H1 (cell line): ENCODE data around the gene BCAS3. TPM values are rescaled to one million over a fixed set of nuclear protein-coding genes. Genes with fewer than 3 reads are reported as not detected.

Source experiments
- CTCF ChIA-PET: fragments of 300-600 bp; sonication (Branson Sonifier 250); formaldehyde crosslinking; loops from one replicate; lab custom pipeline; 2021; ENCODE audit not compliant: partially characterized antibody; lab: Charles Lee
- POLR2A ChIA-PET: fragments of 300-600 bp; sonication (Branson Sonifier 250); formaldehyde crosslinking; loops from one replicate; lab custom pipeline; 2021; ENCODE audit warnings: inconsistent platforms; ENCODE audit not compliant: partially characterized antibody; lab: Charles Lee
- DNase-seq, 2 experiments: peaks; one replicate each; pipeline versions ENCODE4 v3.0.0 to v3.0.0-alpha.2; 2010 to 2022; ENCODE audit warnings: low spot score in 2 of 2, low read depth in 1 of 2, mixed read lengths in 1 of 2
- FAIRE-seq: peaks from 2 replicates; lab custom pipeline; 2011; peaks lifted over from hg19 to GRCh38; lab: Jason Lieb, UNC
- H2AFZ ChIP-seq: 2 replicates; pipeline ENCODE4 v1.8.1; 2012; ENCODE audit warnings: low read length, inconsistent platforms
- H2AK5ac ChIP-seq: 2 replicates; pipeline ENCODE4 v1.6.1; 2013; ENCODE audit warnings: low read depth, low read length
- H2BK120ac ChIP-seq: replicated peaks from 2 replicates; pipeline ENCODE3; 2013; ENCODE audit warnings: low read depth, low read length, inconsistent platforms
- H2BK12ac ChIP-seq: 2 replicates; pipeline ENCODE4 v1.6.1; 2013; ENCODE audit warnings: low read depth, low read length
- H2BK15ac ChIP-seq: 2 replicates; pipeline ENCODE4 v1.6.1; 2013; ENCODE audit warnings: low read length
- H2BK20ac ChIP-seq: 2 replicates; pipeline ENCODE4 v1.6.1; 2013; ENCODE audit warnings: low read length
- H2BK5ac ChIP-seq: 2 replicates; pipeline ENCODE4 v1.6.1; 2013; ENCODE audit warnings: low read depth, low read length
- H3K14ac ChIP-seq: 2 replicates; pipeline ENCODE4 v1.6.1; 2013; ENCODE audit warnings: inconsistent platforms; ENCODE audit not compliant: insufficient read length
- H3K18ac ChIP-seq: 2 replicates; pipeline ENCODE4 v1.6.1; 2013; ENCODE audit warnings: low read length; ENCODE audit errors: extremely low read depth
- H3K23ac ChIP-seq: 2 replicates; pipeline ENCODE4 v1.6.1; 2013; ENCODE audit warnings: inconsistent platforms; ENCODE audit not compliant: insufficient read length
- H3K23me2 ChIP-seq: 2 replicates; pipeline ENCODE4 v1.6.1; 2013; ENCODE audit warnings: low read depth, low read length
- H3K27ac ChIP-seq: 2 replicates; pipeline ENCODE4 v1.6.1; 2011; ENCODE audit warnings: low read depth, low read length, inconsistent platforms
- H3K27me3 ChIP-seq, 4 experiments: replicated peaks in 1 of 4; 1 replicate in 1 of 4; 2 replicates in 3 of 4; pipeline versions ENCODE4 v1.6.1 to v1.8.1; 2011 to 2013; ENCODE audit warnings: low read length in 3 of 4, mild to moderate bottlenecking in 3 of 4, inconsistent platforms in 2 of 4, mixed read lengths in 2 of 4, moderate library complexity in 1 of 4; ENCODE audit not compliant: control insufficient read depth in 3 of 4, insufficient read depth in 3 of 4; ENCODE audit errors: extremely low read depth in 1 of 4
- H3K36me3 ChIP-seq, 4 experiments: 2 replicates each; pipeline versions ENCODE4 v1.6.1 to v1.8.1; 2011 to 2013; ENCODE audit warnings: mild to moderate bottlenecking in 4 of 4, low read length in 3 of 4, moderate library complexity in 2 of 4, control low read depth in 1 of 4, inconsistent platforms in 1 of 4; ENCODE audit not compliant: insufficient read depth in 4 of 4, control insufficient read depth in 2 of 4
- H3K4ac ChIP-seq: replicated peaks from 2 replicates; pipeline ENCODE3; 2013; ENCODE audit warnings: low read length, low read depth, mixed read lengths, inconsistent platforms; ENCODE audit not compliant: insufficient read length
- H3K4me1 ChIP-seq, 4 experiments: replicated peaks in 1 of 4; 1 replicate in 1 of 4; 2 replicates in 3 of 4; pipeline versions ENCODE4 v1.6.1 to v1.8.1; 2011 to 2013; ENCODE audit warnings: low read length in 3 of 4, inconsistent platforms in 2 of 4, mixed read lengths in 1 of 4; ENCODE audit not compliant: insufficient read depth in 4 of 4, control insufficient read depth in 3 of 4
- H3K4me2 ChIP-seq, 2 experiments: 2 replicates each; pipeline versions ENCODE4 v1.6.1 to v1.8.1; 2011 to 2013; ENCODE audit warnings: low read depth in 2 of 2, low read length in 2 of 2, control low read depth in 1 of 2, inconsistent platforms in 1 of 2, mild to moderate bottlenecking in 1 of 2; ENCODE audit not compliant: insufficient read depth in 1 of 2
- H3K4me3 ChIP-seq, 4 experiments: fragments of 200-600, 300-600 bp in 1 of 4; sonication (generic), shearing (Covaris generic), sonication (Bioruptor Twin) in 1 of 4; 2 replicates each; pipeline versions ENCODE4 v1.5.1 to v1.8.1; 2011 to 2016; ENCODE audit warnings: low read length in 4 of 4, low read depth in 3 of 4, control low read depth in 2 of 4, inconsistent platforms in 2 of 4, mild to moderate bottlenecking in 2 of 4, mixed read lengths in 1 of 4, moderate library complexity in 1 of 4; ENCODE audit not compliant: insufficient read depth in 2 of 4; ENCODE audit errors: extremely low read depth in 1 of 4
- H3K56ac ChIP-seq: replicated peaks from 2 replicates; pipeline ENCODE3; 2013; ENCODE audit warnings: low read depth, mild to moderate bottlenecking, mixed read lengths, low read length, inconsistent platforms; ENCODE audit not compliant: insufficient read length
- H3K79me1 ChIP-seq: 2 replicates; pipeline ENCODE4 v1.6.1; 2013; ENCODE audit warnings: low read depth, low read length, control low read depth
- H3K79me2 ChIP-seq, 2 experiments: 2 replicates each; pipeline versions ENCODE4 v1.6.1 to v1.8.1; 2012 to 2013; ENCODE audit warnings: low read length in 2 of 2, mild to moderate bottlenecking in 2 of 2, inconsistent platforms in 1 of 2; ENCODE audit not compliant: insufficient read depth in 2 of 2, control insufficient read depth in 1 of 2
- H3K9ac ChIP-seq, 4 experiments: replicated peaks in 1 of 4; 1 replicate in 1 of 4; 2 replicates in 3 of 4; pipeline versions ENCODE4 v1.6.1 to v1.8.1; 2011 to 2013; ENCODE audit warnings: low read depth in 3 of 4, low read length in 3 of 4, control low read depth in 2 of 4, mild to moderate bottlenecking in 2 of 4, moderate library complexity in 2 of 4, inconsistent platforms in 1 of 4; ENCODE audit errors: extremely low read depth in 1 of 4
- H3K9me3 ChIP-seq, 2 experiments: 2 replicates each; pipeline versions ENCODE4 v1.6.1 to v1.8.1; 2012 to 2013; ENCODE audit warnings: mild to moderate bottlenecking in 2 of 2, moderate library complexity in 2 of 2, control low read depth in 1 of 2, inconsistent platforms in 1 of 2, low read depth in 1 of 2, low read length in 1 of 2, mixed read lengths in 1 of 2; ENCODE audit not compliant: insufficient read depth in 2 of 2
- H4K20me1 ChIP-seq, 2 experiments: replicated peaks in 1 of 2; 2 replicates each; pipeline versions ENCODE3 to v1.8.1; 2011 to 2013; ENCODE audit warnings: inconsistent platforms in 2 of 2, low read length in 2 of 2, mild to moderate bottlenecking in 1 of 2; ENCODE audit not compliant: insufficient read depth in 2 of 2, control insufficient read depth in 1 of 2
- H4K5ac ChIP-seq: 2 replicates; pipeline ENCODE4 v1.6.1; 2013; ENCODE audit warnings: low read length, low read depth, mixed read lengths, inconsistent platforms; ENCODE audit not compliant: insufficient read length
- H4K8ac ChIP-seq: 2 replicates; pipeline ENCODE4 v1.8.0; 2013; ENCODE audit warnings: mild to moderate bottlenecking, moderate library complexity, low read length, inconsistent platforms; ENCODE audit not compliant: insufficient read depth; ENCODE audit errors: extremely low read depth
- H4K91ac ChIP-seq: replicated peaks from 2 replicates; pipeline ENCODE3; 2013; ENCODE audit warnings: low read length, mixed read lengths, inconsistent platforms; ENCODE audit not compliant: insufficient read length
- BCL11A ChIP-seq, 2 experiments: IDR thresholded peaks; one replicate each; pipeline ENCODE4 v1.6.1; 2011; ENCODE audit warnings: low read depth in 2 of 2, low read length in 2 of 2, mild to moderate bottlenecking in 2 of 2
- CBX8 ChIP-seq: fragments of 300-800, 300-1000 bp; sonication (generic); IDR thresholded peaks from 2 replicates; pipeline ENCODE4 v1.7.1; 2016; ENCODE audit warnings: low read depth, low read length, borderline replicate concordance
- CEBPB ChIP-seq: IDR thresholded peaks from 2 replicates; pipeline ENCODE4 v1.6.1; 2012; ENCODE audit warnings: low read depth, low read length
- CHD2 ChIP-seq: IDR thresholded peaks from 2 replicates; pipeline ENCODE4 v1.6.1; 2012; ENCODE audit warnings: low read length, improper control_type of control experiment
- CREB1 ChIP-seq: IDR thresholded peaks from 2 replicates; pipeline ENCODE4 v1.6.1; 2012; ENCODE audit warnings: inconsistent platforms
- HDAC6 ChIP-seq: IDR thresholded peaks from one replicate; pipeline ENCODE4 v1.7.1; 2012; ENCODE audit warnings: low read depth, mild to moderate bottlenecking, inconsistent platforms, low read length, moderate library complexity
- MAFK ChIP-seq: IDR thresholded peaks from 2 replicates; pipeline ENCODE4 v1.6.1; 2012; ENCODE audit warnings: low read depth, mild to moderate bottlenecking, improper control_type of control experiment, low read length
- MAX ChIP-seq: IDR thresholded peaks from 2 replicates; pipeline ENCODE4 v1.6.1; 2012; ENCODE audit warnings: inconsistent platforms
- RFX5 ChIP-seq: IDR thresholded peaks from 2 replicates; pipeline ENCODE4 v1.6.1; 2011; ENCODE audit warnings: low read depth, low read length, improper control_type of control experiment, borderline replicate concordance
- SIRT6 ChIP-seq: IDR thresholded peaks from one replicate; pipeline ENCODE4 v1.7.1; 2012; ENCODE audit warnings: low read length, inconsistent platforms
- SP1 ChIP-seq: IDR thresholded peaks from 2 replicates; pipeline ENCODE4 v1.6.1; 2011; ENCODE audit warnings: low read depth, low read length
- TAF1 ChIP-seq: IDR thresholded peaks from 2 replicates; pipeline ENCODE4 v1.6.1; 2011; ENCODE audit warnings: mild to moderate bottlenecking, low read depth, low read length
- TEAD4 ChIP-seq: IDR thresholded peaks from 2 replicates; pipeline ENCODE4 v1.6.1; 2012; ENCODE audit warnings: low read depth, low read length, inconsistent platforms, mixed read lengths
- WGBS, 2 experiments: shearing (Covaris generic) in 1 of 2; methylation state at CpG; one replicate each; pipeline versions ENCODE4 v1.1.6 to v1.1.7; 2013 to 2015; ENCODE audit warnings: low lambda C conversion rate in 2 of 2, mixed read lengths in 2 of 2, inconsistent platforms in 1 of 2, low coverage in 1 of 2, missing lambda C conversion rate in 1 of 2; ENCODE audit not compliant: insufficient replicate concordance in 2 of 2, insufficient coverage in 1 of 2, insufficient read length in 1 of 2; ENCODE audit errors: extremely low coverage in 1 of 2, missing lambda C conversion rate in 1 of 2; 5-methylcytosine and 5-hydroxymethylcytosine counted together
- polyA plus RNA-seq, 7 experiments: library from polyadenylated mRNA; depleted of rRNA in 3 of 7; stranded (reverse) in 5 of 7; unstranded in 2 of 7; fragments of >200 nt in 5 of 7; fragments of 200-250 nt in 2 of 7; gene quantifications; 1 replicate in 5 of 7; 2 replicates in 1 of 7; 4 replicates in 1 of 7; pipeline versions ENCODE4 v1.2.1 to v1.2.3, GENCODE V29; 2011 to 2013; ENCODE audit warnings: missing spikeins in 2 of 7, mixed read lengths in 2 of 7
- total RNA-seq: library from RNA; stranded (reverse); fragmentation: NEBNext Ultra II Directional; extraction: Animal tissue kit (Norgen Biotek cat#: 25700); gene quantifications from 2 replicates; pipeline ENCODE4 v1.2.1, GENCODE V29; 2021

BCAS3 gene
- total and polyA plus RNA-seq, 2 of the 8 experiments (the other 6 are each of a cell fraction or from before 2014, with no cell fraction given) = 9.9 to 13.3 TPM

- H3K9ac ChIP-seq = no peak overlapping the region
- no peak overlapping the region for H2AK5ac ChIP-seq
- CTCF ChIA-PET = interaction anchor here (0.7 to 1.9 kb wide), 8 partner anchors 9 to 374 kb away, joined by 3 to 6 read pairs (median 3); no protein-coding TSS in a partner anchor
- no peaks in the 10 kb centered on the region for H3K36me3 ChIP-seq
- no peaks in the 10 kb centered on the region for H3K4me1 ChIP-seq
- no peak overlapping the region for H3K18ac ChIP-seq
- H3K27me3 ChIP-seq = no peaks in the 10 kb centered on the region
- H4K5ac ChIP-seq = no peak overlapping the region
- H3K79me1 ChIP-seq = no peaks in the 10 kb centered on the region
- TF ChIP-seq BCL11A (IDR thresholded peaks at IDR 0.05; ENCODE audit: low read depth in 2 of 2, low read length in 2 of 2) = no peak
- TF ChIP-seq TAF1 = no peak
- TF ChIP-seq MAX = no peak
- TF ChIP-seq SIRT6 = no peak
- TF ChIP-seq CBX8 = no peak
- TF ChIP-seq SP1 = no peak
- no peak for TF ChIP-seq CEBPB
- TF ChIP-seq HDAC6 = no peak
- no peak for TF ChIP-seq CHD2
- TF ChIP-seq CREB1 = no peak
- no peak for TF ChIP-seq RFX5
- TF ChIP-seq TEAD4 = no peak
- no peak for TF ChIP-seq MAFK
- no peaks in the 10 kb centered on the region for H4K20me1 ChIP-seq
- no peak overlapping the region for H2AFZ ChIP-seq
- H2BK5ac ChIP-seq = no peak overlapping the region
- no peak overlapping the region for H3K23ac ChIP-seq
- H3K56ac ChIP-seq = no peak overlapping the region
- H3K14ac ChIP-seq = no peak overlapping the region
- no peak overlapping the region for H4K91ac ChIP-seq
- H3K79me2 ChIP-seq = no peaks in the 10 kb centered on the region
- no peak for FAIRE-seq
- H2BK120ac ChIP-seq = no peak overlapping the region
- H3K23me2 ChIP-seq = no peaks in the 10 kb centered on the region; the same call in 1 of the 2 replicates
- no peak overlapping the region for H3K4me2 ChIP-seq
- 84% methylated on average over 7 of the region's 7 CpGs; no CpG with 5 or more reads in 1 of the 2 experiments for WGBS, 2 experiments
- H2BK12ac ChIP-seq = no peak overlapping the region
- no peak overlapping the region for H3K4ac ChIP-seq
- no peak for DNase-seq
- no peak overlapping the region for H2BK20ac ChIP-seq
- H3K27ac ChIP-seq = no peak overlapping the region
- no peaks in the 10 kb centered on the region for H3K9me3 ChIP-seq
- H2BK15ac ChIP-seq = no peak overlapping the region
- 0 out of 2 replicates have a peak overlapping the region, but pooled peaks have one; percentile 5 for H4K8ac ChIP-seq
- POLR2A ChIA-PET = no interaction called here
- no peak overlapping the region for H3K4me3 ChIP-seq
Measured at GRCh38 chr17:61345825-61346666, 668.4 kb downstream of the BCAS3 start.
